Measurements from ENCODE around the gene OR51V1.

- TF ChIP-seq CTCF (IDR thresholded peaks at IDR 0.05; ENCODE audit: borderline replicate concordance, extremely low read depth, low read length, poor library complexity, severe bottlenecking) (no peak), EZH2 (IDR thresholded peaks at IDR 0.05; ENCODE audit: borderline replicate concordance, low read depth, low read length, severe bottlenecking) (no peak)
Measured at GRCh38 chr11:5192738-5193137, 7.7 kb downstream of the OR51V1 start.

All from DND-41 (cell line).